ENCODE measurements around the gene BPIFB3. TPM values are rescaled to one million over a fixed set of nuclear protein-coding genes. Genes with fewer than 3 reads are reported as not detected.

Gene BPIFB3
- total RNA-seq, 1 experiment from 2014 or later, result not detected

DNA sequence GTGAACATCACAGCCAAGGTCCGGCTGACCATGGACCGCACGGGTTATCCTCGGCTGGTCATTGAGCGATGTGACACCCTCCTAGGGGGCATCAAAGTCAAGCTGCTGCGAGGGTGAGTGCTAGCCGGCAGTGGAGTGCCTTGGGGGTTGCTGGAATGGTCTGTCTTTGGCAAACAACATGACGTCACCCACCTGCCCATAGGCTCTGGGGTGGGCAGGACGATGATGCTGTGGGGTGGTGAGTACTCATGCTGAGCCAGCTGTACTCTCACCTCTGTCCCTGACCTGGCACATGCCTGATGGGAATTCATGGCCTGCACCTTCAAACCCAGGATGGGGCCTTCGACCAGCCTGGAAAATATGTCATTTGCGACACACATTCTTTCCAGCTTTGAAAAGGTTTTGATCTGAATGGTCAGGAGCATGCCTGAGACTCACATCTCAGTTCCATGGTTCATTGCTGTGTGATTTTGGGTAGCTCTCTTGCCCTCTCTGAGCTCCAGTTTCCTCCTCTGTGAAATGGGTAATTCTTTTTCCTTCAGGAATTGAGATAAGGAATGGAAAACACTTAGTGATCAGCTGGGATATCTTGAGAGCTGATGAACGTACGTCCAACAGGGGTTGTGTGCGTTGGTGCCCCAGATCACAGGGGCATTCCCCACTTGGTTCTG, 32.5 kb downstream of the BPIFB3 start:
- no peak for DNase-seq
- CTCF ChIA-PET, result interaction anchor here (0.6 to 1.8 kb wide), 2 partner anchors 9 to 49 kb away, joined by 6 read pairs; no protein-coding TSS in a partner anchor
- TF ChIP-seq, protein P1, sequence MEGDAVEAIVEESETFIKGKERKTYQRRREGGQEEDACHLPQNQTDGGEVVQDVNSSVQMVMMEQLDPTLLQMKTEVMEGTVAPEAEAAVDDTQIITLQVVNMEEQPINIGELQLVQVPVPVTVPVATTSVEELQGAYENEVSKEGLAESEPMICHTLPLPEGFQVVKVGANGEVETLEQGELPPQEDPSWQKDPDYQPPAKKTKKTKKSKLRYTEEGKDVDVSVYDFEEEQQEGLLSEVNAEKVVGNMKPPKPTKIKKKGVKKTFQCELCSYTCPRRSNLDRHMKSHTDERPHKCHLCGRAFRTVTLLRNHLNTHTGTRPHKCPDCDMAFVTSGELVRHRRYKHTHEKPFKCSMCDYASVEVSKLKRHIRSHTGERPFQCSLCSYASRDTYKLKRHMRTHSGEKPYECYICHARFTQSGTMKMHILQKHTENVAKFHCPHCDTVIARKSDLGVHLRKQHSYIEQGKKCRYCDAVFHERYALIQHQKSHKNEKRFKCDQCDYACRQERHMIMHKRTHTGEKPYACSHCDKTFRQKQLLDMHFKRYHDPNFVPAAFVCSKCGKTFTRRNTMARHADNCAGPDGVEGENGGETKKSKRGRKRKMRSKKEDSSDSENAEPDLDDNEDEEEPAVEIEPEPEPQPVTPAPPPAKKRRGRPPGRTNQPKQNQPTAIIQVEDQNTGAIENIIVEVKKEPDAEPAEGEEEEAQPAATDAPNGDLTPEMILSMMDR (IDR thresholded peaks at IDR 0.05; ENCODE audit: insufficient read depth in 1 of 2, low read depth in 1 of 2, low read length in 1 of 2, severe bottlenecking in 1 of 2, unreplicated experiment in 1 of 2), result no peak
- BruUV-seq (replicated peaks), result no TSS peak
- H3K4me3 ChIP-seq (ENCODE audit: low read depth, low read length), result no peak overlapping the region
- Mint-ChIP-seq H3K4me3 (ENCODE audit: unreplicated experiment) (no peak overlapping the region), H3K27ac (ENCODE audit: unreplicated experiment) (no peak overlapping the region), H3K9me3 (ENCODE audit: unreplicated experiment) (no peaks in the 10 kb centered on the region), H3K36me3 (ENCODE audit: insufficient read depth, unreplicated experiment) (no peaks in the 10 kb centered on the region), H3K27me3 (ENCODE audit: insufficient read depth, unreplicated experiment) (peaks cover 12% of the 10 kb centered on the region), H3K4me1 (ENCODE audit: low read depth, unreplicated experiment) (no peaks in the 10 kb centered on the region)
- H3K9me3 ChIP-seq, result no peaks in the 10 kb centered on the region
- no peaks in the 10 kb centered on the region for H3K36me3 ChIP-seq (ENCODE audit: control insufficient read depth, insufficient read depth, low read length)
- no peaks in the 10 kb centered on the region for H3K4me1 ChIP-seq
- intact Hi-C loops (cut with micrococcal nuclease; ENCODE audit: unreplicated experiment), result no loop called here
- POLR2A ChIA-PET, result no interaction called here
- H3K27me3 ChIP-seq (replicated peaks; ENCODE audit: control insufficient read depth, insufficient read depth, low read length), result no peaks in the 10 kb centered on the region; the same call in 1 of the 2 replicates

DNA sequence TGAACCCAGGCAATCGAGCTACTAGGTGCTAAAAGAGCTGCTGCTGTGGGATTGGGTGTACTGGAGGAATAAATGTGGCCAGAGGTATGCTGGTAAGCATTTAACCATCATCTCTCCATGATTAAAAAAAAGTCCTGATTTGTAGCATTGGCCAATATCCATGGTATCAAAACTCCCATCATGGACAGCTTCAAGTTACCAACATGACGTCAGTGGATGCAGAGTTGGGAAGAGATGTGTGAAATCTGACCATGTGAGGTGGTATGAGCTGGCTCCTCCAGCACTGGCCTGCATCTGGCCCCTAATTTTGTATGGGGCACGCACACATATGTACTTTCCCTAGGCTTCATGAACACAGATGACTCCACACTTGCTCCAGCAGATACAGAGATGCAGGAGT, 37.4 kb downstream of the BPIFB3 start:
- no peaks in the 10 kb centered on the region for H3K4me1 ChIP-seq
- BruUV-seq (replicated peaks), result no TSS peak
- POLR2A ChIA-PET, result no interaction called here
- no peak overlapping the region for H3K4me3 Mint-ChIP-seq (ENCODE audit: unreplicated experiment)
- no peaks in the 10 kb centered on the region for H3K36me3 Mint-ChIP-seq (ENCODE audit: insufficient read depth, unreplicated experiment)
- no peaks in the 10 kb centered on the region for H3K9me3 ChIP-seq
- no peak overlapping the region for H3K4me3 ChIP-seq (ENCODE audit: low read depth, low read length)
- H3K9me3 Mint-ChIP-seq (ENCODE audit: unreplicated experiment), result no peaks in the 10 kb centered on the region
- DNase-seq, result no peak
- TF ChIP-seq, protein P1 (IDR thresholded peaks at IDR 0.05; ENCODE audit: insufficient read depth in 1 of 2, low read depth in 1 of 2, low read length in 1 of 2, severe bottlenecking in 1 of 2, unreplicated experiment in 1 of 2), result no peak
- no peak overlapping the region for H3K27ac Mint-ChIP-seq (ENCODE audit: unreplicated experiment)
- H3K27me3 Mint-ChIP-seq (ENCODE audit: insufficient read depth, unreplicated experiment), result peaks cover 11% of the 10 kb centered on the region
- CTCF ChIA-PET, result interaction anchor here (0.5 kb wide), 1 partner anchor 706 kb away, joined by 3 read pairs; no protein-coding TSS in a partner anchor
- H3K27me3 ChIP-seq (replicated peaks; ENCODE audit: control insufficient read depth, insufficient read depth, low read length), result no peaks in the 10 kb centered on the region; the same call in 1 of the 2 replicates
- intact Hi-C loops (cut with micrococcal nuclease; ENCODE audit: unreplicated experiment), result no loop called here
- no peaks in the 10 kb centered on the region for H3K4me1 Mint-ChIP-seq (ENCODE audit: low read depth, unreplicated experiment)
- H3K36me3 ChIP-seq (ENCODE audit: control insufficient read depth, insufficient read depth, low read length), result no peaks in the 10 kb centered on the region

DNA sequence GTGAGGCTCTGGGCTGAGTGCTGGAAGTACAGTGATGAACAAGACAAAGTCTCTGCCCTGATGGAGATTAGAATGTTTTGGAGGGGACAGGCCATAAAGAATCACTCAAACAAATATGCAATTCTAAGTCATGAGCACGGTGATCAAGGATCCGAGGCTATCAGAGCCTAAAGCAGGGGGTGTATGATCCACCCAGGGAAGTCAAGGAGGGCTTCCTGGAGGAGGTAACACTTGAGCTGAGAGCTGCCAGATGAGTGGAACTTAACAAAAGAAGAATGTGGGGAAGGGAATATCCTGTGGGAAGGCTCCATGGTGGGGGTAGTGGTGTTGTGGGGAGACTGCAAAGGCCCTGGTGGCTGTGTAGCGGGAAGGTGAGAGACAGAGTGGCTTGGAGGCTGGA, 38.0 kb downstream of the BPIFB3 start:
- H3K4me1 Mint-ChIP-seq (ENCODE audit: low read depth, unreplicated experiment), result no peaks in the 10 kb centered on the region
- no peaks in the 10 kb centered on the region for H3K4me1 ChIP-seq
- peaks cover 11% of the 10 kb centered on the region for H3K27me3 Mint-ChIP-seq (ENCODE audit: insufficient read depth, unreplicated experiment)
- BruUV-seq (replicated peaks), result no TSS peak
- CTCF ChIA-PET, result interaction anchor here (0.5 kb wide), 1 partner anchor 707 kb away, joined by 3 read pairs; no protein-coding TSS in a partner anchor
- no peaks in the 10 kb centered on the region for H3K36me3 ChIP-seq (ENCODE audit: control insufficient read depth, insufficient read depth, low read length)
- no peak overlapping the region for H3K27ac Mint-ChIP-seq (ENCODE audit: unreplicated experiment)
- H3K9me3 ChIP-seq, result no peaks in the 10 kb centered on the region
- no peak for DNase-seq
- POLR2A ChIA-PET, result no interaction called here
- no peaks in the 10 kb centered on the region; the same call in 1 of the 2 replicates for H3K27me3 ChIP-seq (replicated peaks; ENCODE audit: control insufficient read depth, insufficient read depth, low read length)
- H3K4me3 Mint-ChIP-seq (ENCODE audit: unreplicated experiment), result no peak overlapping the region
- H3K9me3 Mint-ChIP-seq (ENCODE audit: unreplicated experiment), result no peaks in the 10 kb centered on the region
- no peaks in the 10 kb centered on the region for H3K36me3 Mint-ChIP-seq (ENCODE audit: insufficient read depth, unreplicated experiment)
- H3K4me3 ChIP-seq (ENCODE audit: low read depth, low read length), result no peak overlapping the region
- TF ChIP-seq, protein P1 (IDR thresholded peaks at IDR 0.05; ENCODE audit: insufficient read depth in 1 of 2, low read depth in 1 of 2, low read length in 1 of 2, severe bottlenecking in 1 of 2, unreplicated experiment in 1 of 2), result no peak
- intact Hi-C loops (cut with micrococcal nuclease; ENCODE audit: unreplicated experiment), result no loop called here

All from Caco-2 (cell line).